ENCODE measurements around the gene FAM98C. TPM values are rescaled to one million over a fixed set of nuclear protein-coding genes. Genes with fewer than 3 reads are reported as not detected.

The FAM98C gene
- total and polyA plus RNA-seq, 4 donors, result 4.2 to 8.5 (median 6.2) TPM

DNA sequence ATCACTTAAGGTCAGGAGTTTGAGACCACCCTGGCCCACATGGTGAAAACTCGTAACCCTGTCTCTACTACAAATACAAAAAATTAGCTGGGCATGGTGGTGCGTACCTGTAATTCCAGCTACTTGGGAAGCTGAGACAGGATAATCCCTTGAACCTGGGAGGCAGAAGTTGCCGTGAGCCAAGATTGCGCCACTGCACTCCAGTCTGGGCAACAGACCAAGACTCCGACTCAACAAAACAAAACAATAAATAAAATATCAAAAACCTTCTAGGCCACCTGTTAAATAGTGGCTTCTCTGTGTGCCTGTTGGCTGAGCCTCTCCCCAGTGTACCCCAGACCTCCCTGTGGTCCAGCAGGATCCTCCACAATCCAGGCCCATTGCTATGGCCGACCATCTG lies 31.8 kb upstream of the FAM98C start:
- no peak for DNase-seq (ENCODE audit: low spot score)
- Histone ChIP-seq H3K36me3 (ENCODE audit: control insufficient read depth in 4 of 4, insufficient read depth in 3 of 4, low read depth in 1 of 4, low read length in 3 of 4) (no peaks in the 10 kb centered on the region), H3K27me3 (ENCODE audit: control insufficient read depth in 4 of 4, insufficient read depth in 4 of 4, low read length in 3 of 4) (no peaks in the 10 kb centered on the region), H3K9me3 (ENCODE audit: control insufficient read depth in 4 of 4, low read length in 3 of 4) (no peaks in the 10 kb centered on the region), H3K27ac (ENCODE audit: low read depth in 1 of 2, low read length in 2 of 2) (no peak overlapping the region), H3K4me1 (ENCODE audit: control insufficient read depth in 4 of 4, insufficient read depth in 4 of 4, low read length in 3 of 4) (peaks cover 7 to 16% (median 9%) of the 10 kb centered on the region in 4 donors), H3K9ac (ENCODE audit: low read depth in 1 of 2, low read length in 2 of 2) (no peak overlapping the region), H3K4me3 (ENCODE audit: low read depth in 1 of 3, low read length in 3 of 3) (no peak overlapping the region)
- 64% methylated on average over 6 of the region's 6 CpGs for WGBS
- no peak for TF ChIP-seq RXRA (IDR thresholded peaks at IDR 0.05)
- TF ChIP-seq HNF4A (conservative IDR thresholded peaks at IDR 0.05), result no peak
- no peak for TF ChIP-seq YY1 (IDR thresholded peaks at IDR 0.05)
- no peak for TF ChIP-seq FOXA1 (IDR thresholded peaks at IDR 0.05)
- TF ChIP-seq SP1 (IDR thresholded peaks at IDR 0.05), result no peak
- no peak for TF ChIP-seq NR2F2 (IDR thresholded peaks at IDR 0.05)
- TF ChIP-seq FOXA2 (IDR thresholded peaks at IDR 0.05), result no peak
- TF ChIP-seq, protein P1, sequence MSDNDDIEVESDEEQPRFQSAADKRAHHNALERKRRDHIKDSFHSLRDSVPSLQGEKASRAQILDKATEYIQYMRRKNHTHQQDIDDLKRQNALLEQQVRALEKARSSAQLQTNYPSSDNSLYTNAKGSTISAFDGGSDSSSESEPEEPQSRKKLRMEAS (IDR thresholded peaks at IDR 0.05), result no peak
- TF ChIP-seq TAF1 (conservative IDR thresholded peaks at IDR 0.05), result no peak
- TF ChIP-seq, protein P2, sequence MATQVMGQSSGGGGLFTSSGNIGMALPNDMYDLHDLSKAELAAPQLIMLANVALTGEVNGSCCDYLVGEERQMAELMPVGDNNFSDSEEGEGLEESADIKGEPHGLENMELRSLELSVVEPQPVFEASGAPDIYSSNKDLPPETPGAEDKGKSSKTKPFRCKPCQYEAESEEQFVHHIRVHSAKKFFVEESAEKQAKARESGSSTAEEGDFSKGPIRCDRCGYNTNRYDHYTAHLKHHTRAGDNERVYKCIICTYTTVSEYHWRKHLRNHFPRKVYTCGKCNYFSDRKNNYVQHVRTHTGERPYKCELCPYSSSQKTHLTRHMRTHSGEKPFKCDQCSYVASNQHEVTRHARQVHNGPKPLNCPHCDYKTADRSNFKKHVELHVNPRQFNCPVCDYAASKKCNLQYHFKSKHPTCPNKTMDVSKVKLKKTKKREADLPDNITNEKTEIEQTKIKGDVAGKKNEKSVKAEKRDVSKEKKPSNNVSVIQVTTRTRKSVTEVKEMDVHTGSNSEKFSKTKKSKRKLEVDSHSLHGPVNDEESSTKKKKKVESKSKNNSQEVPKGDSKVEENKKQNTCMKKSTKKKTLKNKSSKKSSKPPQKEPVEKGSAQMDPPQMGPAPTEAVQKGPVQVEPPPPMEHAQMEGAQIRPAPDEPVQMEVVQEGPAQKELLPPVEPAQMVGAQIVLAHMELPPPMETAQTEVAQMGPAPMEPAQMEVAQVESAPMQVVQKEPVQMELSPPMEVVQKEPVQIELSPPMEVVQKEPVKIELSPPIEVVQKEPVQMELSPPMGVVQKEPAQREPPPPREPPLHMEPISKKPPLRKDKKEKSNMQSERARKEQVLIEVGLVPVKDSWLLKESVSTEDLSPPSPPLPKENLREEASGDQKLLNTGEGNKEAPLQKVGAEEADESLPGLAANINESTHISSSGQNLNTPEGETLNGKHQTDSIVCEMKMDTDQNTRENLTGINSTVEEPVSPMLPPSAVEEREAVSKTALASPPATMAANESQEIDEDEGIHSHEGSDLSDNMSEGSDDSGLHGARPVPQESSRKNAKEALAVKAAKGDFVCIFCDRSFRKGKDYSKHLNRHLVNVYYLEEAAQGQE (IDR thresholded peaks at IDR 0.05), result no peak
- no peak for TF ChIP-seq EGR1 (IDR thresholded peaks at IDR 0.05; ENCODE audit: low read depth in 2 of 2)
- TF ChIP-seq RAD21 (IDR thresholded peaks at IDR 0.05), result no peak
- TF ChIP-seq GABPA (IDR thresholded peaks at IDR 0.05 in 1 of 2, conservative IDR thresholded peaks at IDR 0.05 in 1 of 2), result no peak
- no peak for TF ChIP-seq CTCF (IDR thresholded peaks at IDR 0.05; ENCODE audit: low read depth, low read length, missing input control)
- no peak for TF ChIP-seq ZBTB33 (IDR thresholded peaks at IDR 0.05)

- no peak for TF ChIP-seq CTCF (IDR thresholded peaks at IDR 0.05; ENCODE audit: low read depth, low read length, missing input control)
- WGBS, result 78% methylated on average over 6 of the region's 6 CpGs
- H3K9me3 ChIP-seq (ENCODE audit: control insufficient read depth in 4 of 4, low read length in 3 of 4), result no peaks in the 10 kb centered on the region
- H3K36me3 ChIP-seq (ENCODE audit: control insufficient read depth in 4 of 4, insufficient read depth in 3 of 4, low read depth in 1 of 4, low read length in 3 of 4), result peaks cover under 1 to 8% (median 4%) of the 10 kb centered on the region in 4 donors
- peaks cover 9 to 22% (median 16%) of the 10 kb centered on the region in 4 donors for H3K4me1 ChIP-seq (ENCODE audit: control insufficient read depth in 4 of 4, insufficient read depth in 4 of 4, low read length in 3 of 4)
- H3K27me3 ChIP-seq (ENCODE audit: control insufficient read depth in 4 of 4, insufficient read depth in 4 of 4, low read length in 3 of 4), result no peaks in the 10 kb centered on the region
- DNase-seq (ENCODE audit: low spot score), result no peak
- peak overlapping the region; percentile 46 to 77 (median 64) for H3K4me3 ChIP-seq (ENCODE audit: low read depth in 1 of 3, low read length in 3 of 3)
- peak overlapping the region; percentile 83 to 88 for H3K27ac ChIP-seq (ENCODE audit: low read depth in 1 of 2, low read length in 2 of 2)
- peak overlapping the region in 1 of 2 donors; percentile 77 for H3K9ac ChIP-seq (ENCODE audit: low read depth in 1 of 2, low read length in 2 of 2)
Measured at GRCh38 chr19:38373907-38374331, 29.0 kb upstream of the FAM98C start.
